ENCODE measurements around the gene PKDCC. TPM values are rescaled to one million over a fixed set of nuclear protein-coding genes. Genes with fewer than 3 reads are reported as not detected.

Gene PKDCC
- total and polyA plus RNA-seq, 2 of the 8 experiments (the other 6 are each of a cell fraction or from before 2014, with no cell fraction given) = 49.9 to 80.1 TPM

DNA sequence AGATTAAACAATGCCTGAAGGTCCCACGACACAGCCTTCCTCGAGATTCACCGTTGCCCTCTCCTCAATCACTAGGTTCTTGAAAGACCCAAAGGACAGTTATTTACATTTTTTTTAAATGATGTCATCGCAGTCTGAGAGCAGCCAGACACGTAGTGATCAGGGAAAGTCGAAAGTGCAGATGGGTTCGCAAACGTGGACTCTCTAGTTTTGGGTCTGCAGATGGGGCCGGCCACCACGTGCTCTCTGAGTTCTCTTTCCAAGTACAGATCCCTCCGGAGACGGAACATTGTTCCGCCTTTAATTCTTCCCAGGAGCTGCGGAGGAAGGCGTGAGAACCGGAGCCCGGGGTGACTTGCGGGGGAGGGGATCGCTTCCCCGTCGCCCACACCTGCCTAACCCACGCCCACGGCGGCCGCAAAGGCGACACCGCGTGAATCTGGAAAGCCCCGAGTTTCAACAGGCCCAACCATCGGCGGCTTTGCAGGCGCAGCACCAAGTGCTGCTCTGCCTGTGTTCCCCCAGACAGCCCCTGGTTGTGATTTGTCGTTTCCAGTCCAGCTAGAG, 54.3 kb downstream of the PKDCC start:
- FAIRE-seq = no peak
- no peaks in the 10 kb centered on the region for H3K79me1 ChIP-seq (ENCODE audit: low read depth, low read length)
- peak overlapping the region; percentile 63; the same call in 1 of the 2 replicates for H2AFZ ChIP-seq (ENCODE audit: low read length)
- H3K27me3 ChIP-seq (replicated peaks in 1 of 4; ENCODE audit: control insufficient read depth in 3 of 4, extremely low read depth in 1 of 4, insufficient read depth in 3 of 4, low read length in 3 of 4) = peaks cover 0 to 5% (median 0%) of the 10 kb centered on the region in 4 experiments; a peak in 3 of 7 replicates
- H3K14ac ChIP-seq (ENCODE audit: insufficient read length) = peak overlapping the region; percentile 4
- no peaks in the 10 kb centered on the region for H3K36me3 ChIP-seq (ENCODE audit: control insufficient read depth in 2 of 4, insufficient read depth in 4 of 4, low read length in 3 of 4)
- H2BK15ac ChIP-seq (ENCODE audit: low read length) = no peak overlapping the region; the same call in 1 of the 2 replicates
- peak overlapping the region; percentile 82 for H2BK5ac ChIP-seq (ENCODE audit: low read depth, low read length)
- H3K4me3 ChIP-seq (ENCODE audit: extremely low read depth in 1 of 4, insufficient read depth in 2 of 4, low read depth in 3 of 4, low read length in 4 of 4) = peak overlapping the region; percentile 22 to 64 (median 41)
- ChIA-PET POLR2A (ENCODE audit: partially characterized antibody) (no interaction called here), CTCF (ENCODE audit: partially characterized antibody) (no interaction called here)
- DNase-seq (ENCODE audit: low read depth in 1 of 2, low spot score in 2 of 2) = no peak
- peak overlapping the region; percentile 83 for H3K27ac ChIP-seq (ENCODE audit: low read depth, low read length)
- peak overlapping the region; percentile 65 for H3K56ac ChIP-seq (replicated peaks; ENCODE audit: insufficient read length, low read depth, low read length)
- peak overlapping the region; percentile 98 for H3K18ac ChIP-seq (ENCODE audit: extremely low read depth, low read length)
- H4K91ac ChIP-seq (replicated peaks; ENCODE audit: insufficient read length, low read length) = peak overlapping the region; percentile 93
- WGBS, 2 experiments (ENCODE audit: extremely low coverage in 1 of 2, insufficient coverage in 1 of 2, insufficient read length in 1 of 2, insufficient replicate concordance in 2 of 2, low coverage in 1 of 2, low lambda C conversion rate in 2 of 2, missing lambda C conversion rate in 1 of 2) = 2% methylated on average over 29 of the region's 33 CpGs; no CpG with 5 or more reads in 1 of the 2 experiments
- peaks cover 2 to 7% of the 10 kb centered on the region in 2 experiments for H3K9me3 ChIP-seq (ENCODE audit: insufficient read depth in 2 of 2, low read depth in 1 of 2, low read length in 1 of 2)
- H2BK20ac ChIP-seq (ENCODE audit: low read length) = peak overlapping the region; percentile 63; the same call in 1 of the 2 replicates
- H4K20me1 ChIP-seq (replicated peaks in 1 of 2; ENCODE audit: control insufficient read depth in 1 of 2, insufficient read depth in 2 of 2, low read length in 2 of 2) = no peaks in the 10 kb centered on the region
- peak overlapping the region; percentile 79 for H4K5ac ChIP-seq (ENCODE audit: insufficient read length, low read depth, low read length)
- H4K8ac ChIP-seq (ENCODE audit: extremely low read depth, insufficient read depth, low read length) = peak overlapping the region; percentile 91; the same call in 1 of the 2 replicates
- no peak overlapping the region for H3K23ac ChIP-seq (ENCODE audit: insufficient read length)
- no peak overlapping the region for H2BK120ac ChIP-seq (replicated peaks; ENCODE audit: low read depth, low read length)
- H3K79me2 ChIP-seq (ENCODE audit: control insufficient read depth in 1 of 2, insufficient read depth in 2 of 2, low read length in 2 of 2) = no peaks in the 10 kb centered on the region
- peak overlapping the region; percentile 70 for H3K4ac ChIP-seq (replicated peaks; ENCODE audit: insufficient read length, low read depth, low read length)
- H3K9ac ChIP-seq (replicated peaks in 1 of 4; ENCODE audit: extremely low read depth in 1 of 4, low read depth in 3 of 4, low read length in 3 of 4) = peak overlapping the region in 3 of 4 experiments; percentile 30 to 80 (median 77); a peak in 4 of 7 replicates
- H3K4me1 ChIP-seq (replicated peaks in 1 of 4; ENCODE audit: control insufficient read depth in 3 of 4, insufficient read depth in 4 of 4, low read length in 3 of 4) = peaks cover 8 to 18% (median 13%) of the 10 kb centered on the region in 4 experiments
- peak overlapping the region; percentile 41 for H2BK12ac ChIP-seq (ENCODE audit: low read depth, low read length)
- H2AK5ac ChIP-seq (ENCODE audit: low read depth, low read length) = 0 out of 2 replicates have a peak overlapping the region, but pooled peaks have one; percentile 1
- H3K4me2 ChIP-seq (ENCODE audit: insufficient read depth in 1 of 2, low read depth in 2 of 2, low read length in 2 of 2) = peak overlapping the region; percentile 84 to 85
- H3K23me2 ChIP-seq (ENCODE audit: low read depth, low read length) = peaks cover 2% of the 10 kb centered on the region; the same call in 1 of the 2 replicates
- TF ChIP-seq, protein P1, sequence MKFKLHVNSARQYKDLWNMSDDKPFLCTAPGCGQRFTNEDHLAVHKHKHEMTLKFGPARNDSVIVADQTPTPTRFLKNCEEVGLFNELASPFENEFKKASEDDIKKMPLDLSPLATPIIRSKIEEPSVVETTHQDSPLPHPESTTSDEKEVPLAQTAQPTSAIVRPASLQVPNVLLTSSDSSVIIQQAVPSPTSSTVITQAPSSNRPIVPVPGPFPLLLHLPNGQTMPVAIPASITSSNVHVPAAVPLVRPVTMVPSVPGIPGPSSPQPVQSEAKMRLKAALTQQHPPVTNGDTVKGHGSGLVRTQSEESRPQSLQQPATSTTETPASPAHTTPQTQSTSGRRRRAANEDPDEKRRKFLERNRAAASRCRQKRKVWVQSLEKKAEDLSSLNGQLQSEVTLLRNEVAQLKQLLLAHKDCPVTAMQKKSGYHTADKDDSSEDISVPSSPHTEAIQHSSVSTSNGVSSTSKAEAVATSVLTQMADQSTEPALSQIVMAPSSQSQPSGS (IDR thresholded peaks at IDR 0.05; ENCODE audit: low read length) = peak; percentile 71; the same call in 1 of the 2 replicates
- TF ChIP-seq, protein P2, sequence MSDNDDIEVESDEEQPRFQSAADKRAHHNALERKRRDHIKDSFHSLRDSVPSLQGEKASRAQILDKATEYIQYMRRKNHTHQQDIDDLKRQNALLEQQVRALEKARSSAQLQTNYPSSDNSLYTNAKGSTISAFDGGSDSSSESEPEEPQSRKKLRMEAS (IDR thresholded peaks at IDR 0.05) = peak; percentile 94
- TF ChIP-seq RNF2 (IDR thresholded peaks at IDR 0.05; ENCODE audit: borderline replicate concordance, low read depth, low read length, missing control alignments, poor library complexity, severe bottlenecking) (no peak), CHD2 (IDR thresholded peaks at IDR 0.05; ENCODE audit: low read length) (no peak), TAF1 (IDR thresholded peaks at IDR 0.05; ENCODE audit: low read depth, low read length) (peak; percentile 34; the same call in 1 of the 2 replicates), SRF (IDR thresholded peaks at IDR 0.05; ENCODE audit: low read depth, low read length) (no peak)
- TF ChIP-seq, protein P3, sequence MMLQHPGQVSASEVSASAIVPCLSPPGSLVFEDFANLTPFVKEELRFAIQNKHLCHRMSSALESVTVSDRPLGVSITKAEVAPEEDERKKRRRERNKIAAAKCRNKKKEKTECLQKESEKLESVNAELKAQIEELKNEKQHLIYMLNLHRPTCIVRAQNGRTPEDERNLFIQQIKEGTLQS (IDR thresholded peaks at IDR 0.05; ENCODE audit: insufficient read depth, low read depth, low read length) = no peak
- TF ChIP-seq, protein P4, sequence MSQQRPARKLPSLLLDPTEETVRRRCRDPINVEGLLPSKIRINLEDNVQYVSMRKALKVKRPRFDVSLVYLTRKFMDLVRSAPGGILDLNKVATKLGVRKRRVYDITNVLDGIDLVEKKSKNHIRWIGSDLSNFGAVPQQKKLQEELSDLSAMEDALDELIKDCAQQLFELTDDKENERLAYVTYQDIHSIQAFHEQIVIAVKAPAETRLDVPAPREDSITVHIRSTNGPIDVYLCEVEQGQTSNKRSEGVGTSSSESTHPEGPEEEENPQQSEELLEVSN (IDR thresholded peaks at IDR 0.05) = peak; percentile 89
